Fibroblast of skin of right biceps (primary cell): ENCODE results near the gene GLIS1.

Experiments used
- DNase-seq: peaks from one replicate; pipeline ENCODE4 v3.0.0-alpha.2; 2013

The GLIS1 gene

DNA sequence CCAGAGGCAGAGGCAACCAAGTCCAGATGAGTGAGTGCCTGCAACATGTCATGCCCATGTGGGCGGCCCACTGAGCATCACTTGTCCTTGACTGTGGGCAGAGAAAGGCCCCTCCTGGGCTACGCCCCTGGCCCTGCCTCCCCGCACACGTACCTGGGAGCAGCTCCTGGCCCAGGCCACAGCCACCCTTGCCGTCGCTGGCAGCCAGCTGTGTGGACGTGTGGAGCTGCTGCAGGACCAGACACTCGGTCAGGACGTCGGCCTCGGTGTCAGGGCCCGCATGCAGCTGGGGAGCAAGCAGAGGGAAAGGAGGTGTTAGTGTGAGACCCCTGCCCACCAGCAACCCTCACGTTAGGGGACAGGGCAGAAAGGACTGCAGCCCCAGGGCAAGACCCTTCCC, 218.5 kb downstream of the GLIS1 start:
- DNase-seq = no peak

GRCh38 chr1:53519421-53519820, 219.5 kb downstream of the GLIS1 start:
- DNase-seq = peak; percentile 13

GRCh38 chr1:53518775-53519174, 220.2 kb downstream of the GLIS1 start:
- no peak for DNase-seq

DNA sequence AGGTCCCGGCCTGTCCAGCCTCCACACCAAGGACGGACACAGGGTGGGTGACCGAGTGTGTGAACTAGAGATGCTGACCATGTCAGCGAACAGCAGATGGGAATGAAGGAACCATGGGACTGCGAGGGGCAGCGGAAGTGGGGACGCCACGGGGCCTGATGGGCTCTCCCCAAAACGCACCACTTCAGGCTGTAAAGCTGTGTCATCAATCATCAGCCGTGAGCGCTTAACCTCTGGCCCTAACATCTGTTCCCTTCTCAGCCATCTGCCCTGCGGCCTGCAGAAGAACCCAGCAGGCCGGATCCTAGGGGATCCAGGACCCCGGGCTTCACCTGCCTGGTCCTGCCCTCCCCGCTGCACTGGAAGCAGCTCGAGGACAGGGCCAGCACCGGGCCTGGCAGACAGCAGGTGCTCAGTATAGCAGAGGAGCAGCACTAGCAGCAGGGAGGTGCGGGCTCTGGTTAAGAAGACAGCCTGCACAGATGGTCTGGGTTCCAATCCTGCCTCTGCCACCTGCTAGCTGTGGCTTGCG, 221.1 kb downstream of the GLIS1 start:
- DNase-seq = no peak

GRCh38 chr1:53517109-53517508, 221.9 kb downstream of the GLIS1 start:
- DNase-seq = no peak

GRCh38 chr1:53516181-53516580, 222.8 kb downstream of the GLIS1 start:
- no peak for DNase-seq

GRCh38 chr1:53514436-53514835, 224.5 kb downstream of the GLIS1 start:
- no peak for DNase-seq

- DNase-seq = no peak
Measured at GRCh38 chr1:53513846-53514245, 225.1 kb downstream of the GLIS1 start.

- DNase-seq = peak; percentile 7
Measured at GRCh38 chr1:53512807-53513755, 225.9 kb downstream of the GLIS1 start.

DNA sequence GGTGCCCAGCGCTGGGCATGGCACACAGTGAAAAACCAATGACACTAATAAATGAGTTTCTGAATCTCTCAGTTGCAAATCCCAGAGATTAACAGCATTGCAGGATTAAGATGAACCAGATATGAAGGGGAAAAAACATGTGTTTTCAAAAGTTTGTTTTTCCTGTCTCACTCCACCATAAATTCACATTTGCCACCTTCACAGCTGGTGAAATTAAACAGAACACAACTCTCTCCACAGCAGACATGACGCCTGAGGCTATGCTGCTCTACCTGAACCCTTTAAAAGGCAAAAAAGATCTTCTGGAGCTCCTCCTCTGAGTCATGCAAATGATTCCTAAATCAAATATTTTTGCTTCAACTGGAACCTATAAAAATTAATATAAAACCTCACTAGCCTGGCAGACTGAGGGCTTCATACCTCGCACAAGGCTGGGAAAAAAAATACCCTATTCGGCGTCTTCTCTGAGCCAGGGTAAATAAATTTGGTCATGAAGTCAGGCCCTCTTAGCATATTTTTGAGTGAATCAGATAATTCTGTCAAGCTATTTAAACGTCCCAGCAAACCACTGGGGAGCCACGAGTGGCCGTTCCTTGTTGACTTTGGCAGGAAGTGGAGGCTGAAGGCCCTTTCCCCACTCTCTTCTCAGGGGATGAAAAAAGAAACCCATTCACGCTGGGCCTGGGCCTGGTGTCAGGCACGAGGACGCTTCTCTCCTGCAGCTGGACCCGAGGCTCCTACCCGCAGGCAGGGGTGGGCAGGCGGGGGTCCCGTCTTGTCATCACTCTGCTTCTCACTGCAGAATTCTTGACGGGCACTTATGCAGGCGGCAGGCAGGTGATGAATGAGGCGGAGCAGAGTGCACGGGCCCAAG, 226.8 kb downstream of the GLIS1 start:
- peak; percentile 86 for DNase-seq

GRCh38 chr1:53511323-53511932, 227.5 kb downstream of the GLIS1 start:
- DNase-seq = no peak

DNA sequence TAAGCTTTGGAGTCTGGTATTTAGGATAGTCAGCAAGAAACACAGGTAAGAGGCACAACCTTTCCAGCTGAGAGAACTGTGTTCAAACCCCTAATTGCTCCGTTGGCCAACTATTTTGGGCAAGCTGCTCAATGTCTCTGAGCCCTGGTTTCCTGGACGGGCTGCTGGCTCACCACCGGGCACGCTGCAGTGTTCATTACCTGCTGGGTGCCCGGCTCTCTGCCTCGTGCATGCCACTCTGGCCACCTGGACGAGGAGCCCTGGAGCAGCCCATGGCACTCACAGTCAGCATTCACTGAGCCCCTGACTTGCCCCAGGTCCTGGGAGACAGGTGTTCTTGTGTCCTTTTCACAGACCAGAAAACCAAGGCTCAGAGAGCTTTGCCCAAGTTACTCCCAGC, 228.7 kb downstream of the GLIS1 start:
- DNase-seq = no peak

- no peak for DNase-seq
Measured at GRCh38 chr1:53509775-53510174, 229.2 kb downstream of the GLIS1 start.

DNA sequence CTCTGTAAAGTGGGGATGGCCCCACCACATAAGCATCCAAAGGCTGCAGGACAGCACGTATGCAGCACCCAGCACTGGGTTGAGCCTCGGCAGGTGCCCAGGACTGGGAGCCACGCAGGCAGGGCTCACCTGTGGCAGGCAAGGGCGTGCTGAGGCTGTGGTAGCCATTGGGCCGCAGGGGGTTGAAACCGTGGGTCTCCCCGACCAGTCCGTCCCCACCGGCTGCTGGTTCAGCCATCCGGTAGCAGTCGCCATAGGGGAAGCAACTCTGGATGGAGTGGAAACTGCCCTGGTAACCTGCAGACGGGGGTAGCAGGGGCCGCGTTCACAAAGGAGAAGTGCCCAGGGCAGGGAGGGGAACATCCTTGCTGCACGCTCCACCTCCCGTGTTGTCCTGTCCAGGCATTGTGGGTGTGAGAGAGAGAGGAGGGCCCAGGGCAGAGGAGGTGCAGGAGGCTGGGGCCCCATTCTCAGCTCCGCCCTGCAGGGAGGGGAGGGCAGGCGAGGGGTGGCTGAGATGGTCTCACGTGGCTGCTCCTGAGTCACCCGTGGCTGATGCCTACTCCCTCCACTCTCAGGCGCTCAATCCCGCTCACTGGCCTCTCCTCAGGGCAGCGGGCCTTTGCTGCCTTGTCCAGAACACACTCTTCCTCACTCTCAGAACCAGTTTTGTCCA, 229.8 kb downstream of the GLIS1 start:
- peak; percentile 29 for DNase-seq

DNA sequence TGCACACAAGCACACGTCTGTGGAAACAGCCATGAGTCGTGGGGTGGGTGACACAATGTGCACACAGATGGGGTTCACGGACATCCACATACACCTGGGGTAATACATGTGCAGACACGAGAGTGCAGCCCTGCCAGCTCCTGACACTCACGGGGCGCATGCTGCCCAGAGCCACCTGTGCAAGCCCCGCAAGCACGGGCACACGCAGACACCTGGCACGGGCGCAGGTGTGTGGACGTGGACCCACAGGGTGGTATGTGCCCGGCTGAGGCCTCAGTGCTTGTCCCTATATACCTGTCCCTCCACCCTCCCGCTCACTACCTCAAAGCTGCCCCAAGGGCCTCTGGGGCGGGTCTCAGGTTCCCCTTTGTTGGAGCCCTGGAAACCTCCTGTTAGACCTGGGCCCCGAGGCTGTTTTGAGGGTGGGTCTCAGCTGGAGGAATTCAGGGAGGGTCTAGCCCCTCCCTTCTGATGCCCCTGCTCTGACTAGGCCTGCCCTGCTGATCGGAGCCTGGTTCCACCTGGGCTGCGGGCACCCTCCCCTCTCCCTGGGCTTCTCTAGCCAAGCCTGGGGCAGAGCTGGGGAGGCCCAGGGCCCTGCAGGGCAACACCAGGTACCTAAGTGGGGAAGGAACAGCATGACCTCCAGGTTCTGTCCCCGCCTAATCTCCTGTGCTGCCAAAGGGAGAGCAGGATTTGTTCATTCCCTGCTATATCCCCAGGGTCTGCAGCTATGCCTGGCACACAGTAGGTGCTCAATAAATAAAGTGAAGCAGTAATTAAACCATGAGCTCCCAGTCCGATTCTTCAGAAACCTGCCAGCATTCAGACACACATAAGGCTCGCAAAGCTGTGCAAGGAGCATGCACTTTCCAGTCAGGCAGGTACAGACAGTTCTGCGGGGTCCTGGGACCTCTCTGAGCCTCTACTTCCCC, 230.6 kb downstream of the GLIS1 start:
- no peak for DNase-seq

GRCh38 chr1:53507116-53507820, 231.7 kb downstream of the GLIS1 start:
- DNase-seq = no peak

DNA sequence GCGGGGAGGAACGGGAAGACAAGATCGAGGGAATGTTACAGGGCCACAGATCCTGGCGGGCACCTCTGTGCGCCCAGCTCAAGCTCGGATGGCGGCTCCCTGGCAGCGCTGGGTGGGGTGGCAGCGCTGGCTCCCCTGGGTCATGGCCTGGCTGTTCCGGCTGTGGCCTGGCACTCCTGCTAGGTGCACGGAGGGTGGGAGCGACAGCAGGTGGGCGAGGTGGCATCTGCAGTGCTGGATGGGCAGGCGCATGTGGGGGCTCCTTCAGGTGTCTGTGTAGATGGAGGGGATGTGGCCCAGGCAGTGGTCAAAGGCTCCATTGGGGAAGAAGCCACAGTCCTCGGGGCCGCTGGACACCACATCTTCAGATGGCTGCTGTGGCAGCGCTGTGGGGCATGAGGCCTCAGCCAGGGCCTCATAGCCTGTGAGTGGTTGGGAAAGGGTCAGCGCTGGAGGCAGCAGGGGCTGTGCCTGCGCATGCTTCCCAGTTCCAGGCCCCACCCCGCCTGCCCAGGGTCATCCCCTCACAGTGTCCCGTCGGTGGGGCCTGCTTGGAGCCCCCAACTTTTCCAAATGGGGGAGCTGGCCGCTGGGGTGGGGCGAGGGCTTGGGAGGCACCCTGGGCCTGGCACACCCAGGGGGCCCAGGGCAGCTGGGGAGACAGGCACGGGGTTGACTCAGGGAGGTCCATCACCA, 232.5 kb downstream of the GLIS1 start:
- no peak for DNase-seq

DNA sequence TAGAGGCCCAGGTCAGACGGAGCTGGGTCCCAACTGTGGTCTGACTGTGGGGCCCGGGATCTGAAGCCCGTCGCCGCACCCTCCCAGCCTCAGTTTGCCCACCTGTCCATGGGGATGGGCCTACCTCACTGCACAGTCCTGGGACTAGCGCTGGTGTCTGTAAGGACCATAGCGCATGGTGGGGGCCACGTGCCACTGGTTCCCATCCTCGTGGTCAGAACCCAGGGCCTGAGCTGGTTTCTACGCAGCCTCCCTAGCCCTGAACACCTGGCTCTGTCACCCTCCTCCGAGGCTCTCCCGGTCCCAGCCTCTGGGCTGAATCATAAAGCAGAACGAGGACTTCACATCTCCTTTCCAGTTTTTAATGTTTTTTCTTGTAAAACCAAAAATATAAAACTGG, 233.1 kb downstream of the GLIS1 start:
- DNase-seq = no peak

DNA sequence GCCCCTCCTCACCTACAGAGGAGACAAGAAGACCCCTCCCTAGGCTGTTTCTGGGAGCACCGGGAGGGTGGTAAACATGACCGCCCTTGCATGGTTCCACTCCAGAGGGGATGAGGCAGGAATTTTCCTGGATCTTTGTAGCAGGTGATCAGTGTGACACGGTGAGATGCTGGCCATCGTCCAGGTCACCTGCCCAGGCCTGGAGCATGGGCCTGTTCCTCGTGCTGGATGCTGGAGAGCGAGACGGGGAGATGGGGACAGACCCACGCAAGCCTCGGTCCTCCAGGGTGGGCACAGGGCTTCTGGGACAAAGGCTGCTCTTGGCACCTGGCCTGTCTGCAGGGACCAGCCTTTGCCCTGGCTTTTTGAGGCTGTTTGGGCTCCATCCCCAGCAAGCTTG, 233.6 kb downstream of the GLIS1 start:
- no peak for DNase-seq

- DNase-seq = no peak
Measured at GRCh38 chr1:53504901-53505300, 234.1 kb downstream of the GLIS1 start.
